Subcutaneous abdominal adipose tissue (tissue), 5 donors: Measurements from ENCODE around the gene NUAK1.
A peak's percentile ranks its signal among the peaks of the same experiment; 100 is the strongest.

Experiments used
- H3K27ac ChIP-seq: one replicate; pipeline ENCODE4 v1.7.0; 2013; ENCODE audit warnings: low read depth, mild to moderate bottlenecking, inconsistent platforms, low read length, moderate library complexity
- H3K27me3 ChIP-seq, 5 donors: one replicate each; pipeline ENCODE4 v1.7.0; 2013; ENCODE audit warnings: low read length in 5 of 5, inconsistent platforms in 1 of 5; ENCODE audit not compliant: control insufficient read depth in 5 of 5, insufficient read depth in 4 of 5
- H3K36me3 ChIP-seq, 5 donors: one replicate each; pipeline ENCODE4 v1.7.0; 2013; ENCODE audit warnings: low read length in 5 of 5; ENCODE audit not compliant: control insufficient read depth in 5 of 5, insufficient read depth in 5 of 5
- H3K4me1 ChIP-seq, 5 donors: one replicate each; pipeline ENCODE4 v1.7.0; 2013; ENCODE audit warnings: low read length in 5 of 5, mild to moderate bottlenecking in 3 of 5, moderate library complexity in 1 of 5; ENCODE audit not compliant: control insufficient read depth in 5 of 5, insufficient read depth in 5 of 5
- H3K4me3 ChIP-seq, 5 donors: one replicate each; pipeline ENCODE4 v1.7.0; 2013; ENCODE audit warnings: low read length in 5 of 5, low read depth in 1 of 5
- H3K9ac ChIP-seq, 5 donors: one replicate each; pipeline ENCODE4 v1.7.0; 2013; ENCODE audit warnings: low read length in 5 of 5, mild to moderate bottlenecking in 4 of 5, moderate library complexity in 3 of 5
- H3K9me3 ChIP-seq, 5 donors: one replicate each; pipeline ENCODE4 v1.7.0; 2013; ENCODE audit warnings: low read length in 5 of 5; ENCODE audit not compliant: control insufficient read depth in 5 of 5
- donor health status: healthy.
- donor health status: healthy.
- donor health status: healthy.
- donor health status: healthy.
- donor health status: healthy.

The NUAK1 gene

GRCh38 chr12:106106061-106106566, 32.6 kb downstream of the NUAK1 start:
- Histone ChIP-seq H3K9me3 (no peaks in the 10 kb centered on the region), H3K27me3 (no peaks in the 10 kb centered on the region), H3K27ac (peak overlapping the region; percentile 2), H3K4me3 (no peak overlapping the region), H3K9ac (no peak overlapping the region), H3K36me3 (peaks cover 0 to 32% (median 23%) of the 10 kb centered on the region in 5 donors), H3K4me1 (peaks cover 4 to 60% (median 47%) of the 10 kb centered on the region in 5 donors)

GRCh38 chr12:106101803-106102202, 37.0 kb downstream of the NUAK1 start:
- H3K27ac ChIP-seq: no peak overlapping the region
- peaks cover 9 to 38% (median 16%) of the 10 kb centered on the region in 5 donors for H3K4me1 ChIP-seq

GRCh38 chr12:106098691-106099200, 40.0 kb downstream of the NUAK1 start:
- Histone ChIP-seq H3K4me3 (no peak overlapping the region), H3K9ac (no peak overlapping the region), H3K27me3 (no peaks in the 10 kb centered on the region), H3K4me1 (peaks cover 18 to 51% (median 24%) of the 10 kb centered on the region in 5 donors), H3K36me3 (peaks cover 4 to 39% (median 33%) of the 10 kb centered on the region in 5 donors), H3K27ac (no peak overlapping the region), H3K9me3 (no peaks in the 10 kb centered on the region)

More at GRCh38 chr12:106101803-106102202, 37.0 kb downstream of the NUAK1 start:
- no peak overlapping the region for H3K4me3 ChIP-seq
- no peaks in the 10 kb centered on the region for H3K9me3 ChIP-seq
- H3K27me3 ChIP-seq: no peaks in the 10 kb centered on the region
- H3K36me3 ChIP-seq: peaks cover 4 to 43% (median 35%) of the 10 kb centered on the region in 5 donors
- H3K9ac ChIP-seq: peak overlapping the region in 1 of 5 donors; percentile 36

- no peak overlapping the region for H3K4me3 ChIP-seq
- H3K36me3 ChIP-seq: peaks cover 4 to 27% (median 22%) of the 10 kb centered on the region in 5 donors
- H3K9me3 ChIP-seq: no peaks in the 10 kb centered on the region
- H3K9ac ChIP-seq: peak overlapping the region in 1 of 5 donors; percentile 12
- no peaks in the 10 kb centered on the region for H3K27me3 ChIP-seq
- peak overlapping the region; percentile 63 for H3K27ac ChIP-seq
- peaks cover 18 to 49% (median 28%) of the 10 kb centered on the region in 5 donors for H3K4me1 ChIP-seq
Measured at GRCh38 chr12:106097011-106097410, 41.7 kb downstream of the NUAK1 start.

GRCh38 chr12:106096376-106096775, 42.4 kb downstream of the NUAK1 start:
- Histone ChIP-seq H3K4me3 (peak overlapping the region in 2 of 5 donors; percentile 23 to 33), H3K4me1 (peaks cover 20 to 48% (median 25%) of the 10 kb centered on the region in 5 donors), H3K9me3 (no peaks in the 10 kb centered on the region), H3K27ac (peak overlapping the region; percentile 63), H3K27me3 (no peaks in the 10 kb centered on the region), H3K9ac (no peak overlapping the region), H3K36me3 (peaks cover 4 to 22% (median 18%) of the 10 kb centered on the region in 5 donors)

GRCh38 chr12:106094304-106094703, 44.5 kb downstream of the NUAK1 start:
- Histone ChIP-seq H3K9ac (no peak overlapping the region), H3K9me3 (no peaks in the 10 kb centered on the region), H3K27ac (no peak overlapping the region), H3K36me3 (peaks cover 0 to 11% (median 8%) of the 10 kb centered on the region in 5 donors), H3K27me3 (no peaks in the 10 kb centered on the region), H3K4me1 (peaks cover 28 to 68% (median 46%) of the 10 kb centered on the region in 5 donors), H3K4me3 (no peak overlapping the region)

GRCh38 chr12:106093246-106093645, 45.5 kb downstream of the NUAK1 start:
- Histone ChIP-seq H3K36me3 (peaks cover 0 to 13% (median 5%) of the 10 kb centered on the region in 5 donors), H3K4me1 (peaks cover 28 to 72% (median 55%) of the 10 kb centered on the region in 5 donors), H3K4me3 (no peak overlapping the region), H3K9me3 (no peaks in the 10 kb centered on the region), H3K9ac (no peak overlapping the region), H3K27ac (peak overlapping the region; percentile 10), H3K27me3 (no peaks in the 10 kb centered on the region)

- Histone ChIP-seq H3K9me3 (no peaks in the 10 kb centered on the region), H3K36me3 (peaks cover 0 to 21% (median 8%) of the 10 kb centered on the region in 5 donors), H3K4me1 (peaks cover 21 to 59% (median 50%) of the 10 kb centered on the region in 5 donors), H3K27me3 (no peaks in the 10 kb centered on the region), H3K27ac (peak overlapping the region; percentile 84), H3K9ac (peak overlapping the region in 4 of 5 donors; percentile 19 to 44 (median 37)), H3K4me3 (no peak overlapping the region)
Measured at GRCh38 chr12:106091446-106091820, 47.3 kb downstream of the NUAK1 start.

- Histone ChIP-seq H3K27ac (peak overlapping the region; percentile 84), H3K9me3 (no peaks in the 10 kb centered on the region), H3K9ac (peak overlapping the region in 4 of 5 donors; percentile 19 to 44 (median 37)), H3K27me3 (no peaks in the 10 kb centered on the region), H3K4me1 (peaks cover 18 to 53% (median 44%) of the 10 kb centered on the region in 5 donors), H3K36me3 (peaks cover 0 to 21% (median 8%) of the 10 kb centered on the region in 5 donors), H3K4me3 (no peak overlapping the region)
Measured at GRCh38 chr12:106090591-106091445, 47.9 kb downstream of the NUAK1 start.

GRCh38 chr12:106089935-106090334, 48.8 kb downstream of the NUAK1 start:
- Histone ChIP-seq H3K4me3 (no peak overlapping the region), H3K36me3 (peaks cover 0 to 21% (median 8%) of the 10 kb centered on the region in 5 donors), H3K27ac (peak overlapping the region; percentile 84), H3K9me3 (no peaks in the 10 kb centered on the region), H3K27me3 (no peaks in the 10 kb centered on the region), H3K9ac (peak overlapping the region in 2 of 5 donors; percentile 27 to 38), H3K4me1 (peaks cover 12 to 44% (median 39%) of the 10 kb centered on the region in 5 donors)
